GM13977 (cell line): Measurements from ENCODE around the gene VASH2.
"Not testable (repeated sequence)": the region's sequence is repeated elsewhere in the genome, so short reads cannot be mapped to it uniquely, and the experiment has no call there.

Experiments
- DNase-seq: peaks from one replicate; pipeline ENCODE4 v3.0.0; 2012; ENCODE audit warnings: low spot score
- CTCF ChIP-seq: IDR thresholded peaks from 2 replicates; pipeline ENCODE4 v1.5.1; 2012; ENCODE audit warnings: mild to moderate bottlenecking, control low read depth; ENCODE audit not compliant: insufficient read depth; ENCODE audit errors: extremely low read depth, missing control alignments
- in situ Hi-C: fragments of 300-500 bp; cut with MboI; formaldehyde crosslinking; loops from one replicate; pipeline ENCODE4 v1.12.0; 2022; ENCODE audit warnings: low sequenced_read_pairs, low pct_unique_long_range_greater_than_20kb, mixed read lengths, inconsistent platforms; ENCODE audit not compliant: unreplicated experiment

The VASH2 gene

GRCh38 chr1:212964102-212964501 is 13.8 kb downstream of the VASH2 start:
- TF ChIP-seq CTCF: no peak
- no peak for DNase-seq
- in situ Hi-C loops: no loop called here

GRCh38 chr1:212964993-212965392 is 14.7 kb downstream of the VASH2 start:
- in situ Hi-C loops, DNase-seq: not testable (repeated sequence)

GRCh38 chr1:212966616-212967015 is 16.3 kb downstream of the VASH2 start:
- DNase-seq: no peak
- no peak for TF ChIP-seq CTCF
- in situ Hi-C loops: no loop called here

GRCh38 chr1:212967801-212968200 is 17.5 kb downstream of the VASH2 start:
- peak; percentile 52 for TF ChIP-seq CTCF
- DNase-seq: no peak
- in situ Hi-C loops: no loop called here

GRCh38 chr1:212968368-212968863 is 18.1 kb downstream of the VASH2 start:
- no peak for DNase-seq
- no peak for TF ChIP-seq CTCF
- in situ Hi-C loops: no loop called here

- no peak for DNase-seq
- TF ChIP-seq CTCF: no peak
- in situ Hi-C loops: no loop called here
Measured at GRCh38 chr1:212970085-212970484, 19.7 kb downstream of the VASH2 start.

GRCh38 chr1:212971312-212971711 is 21.0 kb downstream of the VASH2 start:
- no peak for DNase-seq
- no peak for TF ChIP-seq CTCF
- in situ Hi-C loops: no loop called here
